Measurements from ENCODE around the gene GRP. TPM values are rescaled to one million over a fixed set of nuclear protein-coding genes. Genes with fewer than 3 reads are reported as not detected.

GRP gene
- total RNA-seq, 1 donor from 2014 or later = not detected

GRCh38 chr18:59200787-59201186, 19.2 kb upstream of the GRP start:
- TF ChIP-seq CTCF (IDR thresholded peaks at IDR 0.05) = no peak
- peaks cover 24% of the 10 kb centered on the region for H3K27me3 Mint-ChIP-seq
- ChIA-PET CTCF (no interaction called here), POLR2A (no interaction called here)
- ATAC-seq (ENCODE audit: low read depth) (no peak), DNase-seq (no peak)
- H3K4me3 Mint-ChIP-seq = no peak overlapping the region
- H3K27ac Mint-ChIP-seq = no peak overlapping the region
- intact Hi-C loops (cut with micrococcal nuclease) = no loop called here
- H3K9me3 Mint-ChIP-seq = no peaks in the 10 kb centered on the region
- no peaks in the 10 kb centered on the region for H3K4me1 Mint-ChIP-seq
- H3K36me3 Mint-ChIP-seq (ENCODE audit: low read depth) = no peaks in the 10 kb centered on the region

GRCh38 chr18:59202258-59202820, 17.6 kb upstream of the GRP start:
- Mint-ChIP-seq H3K27ac (no peak overlapping the region), H3K4me1 (no peaks in the 10 kb centered on the region), H3K9me3 (no peaks in the 10 kb centered on the region), H3K4me3 (no peak overlapping the region), H3K36me3 (ENCODE audit: low read depth) (no peaks in the 10 kb centered on the region), H3K27me3 (peaks cover 17% of the 10 kb centered on the region)
- intact Hi-C loops (cut with micrococcal nuclease) = no loop called here
- CTCF ChIA-PET = no interaction called here
- POLR2A ChIA-PET = no interaction called here
- DNase-seq (no peak), ATAC-seq (ENCODE audit: low read depth) (no peak)
- TF ChIP-seq CTCF (IDR thresholded peaks at IDR 0.05) = no peak

- H3K27me3 Mint-ChIP-seq = peaks cover 24% of the 10 kb centered on the region
- H3K4me1 Mint-ChIP-seq = no peaks in the 10 kb centered on the region
- no peak overlapping the region for H3K27ac Mint-ChIP-seq
Measured at GRCh38 chr18:59207506-59207905, 12.5 kb upstream of the GRP start.

GRCh38 chr18:59208602-59209125, 11.3 kb upstream of the GRP start:
- intact Hi-C loops (cut with micrococcal nuclease) = no loop called here
- TF ChIP-seq CTCF (IDR thresholded peaks at IDR 0.05) = no peak
- ChIA-PET POLR2A (no interaction called here), CTCF (no interaction called here)
- no peaks in the 10 kb centered on the region for H3K36me3 Mint-ChIP-seq (ENCODE audit: low read depth)
- H3K4me1 Mint-ChIP-seq = no peaks in the 10 kb centered on the region
- H3K9me3 Mint-ChIP-seq = no peaks in the 10 kb centered on the region
- no peak overlapping the region for H3K4me3 Mint-ChIP-seq
- DNase-seq (no peak), ATAC-seq (ENCODE audit: low read depth) (no peak)
- H3K27ac Mint-ChIP-seq = no peak overlapping the region
- peaks cover 23% of the 10 kb centered on the region for H3K27me3 Mint-ChIP-seq

More at GRCh38 chr18:59207506-59207905, 12.5 kb upstream of the GRP start:
- Mint-ChIP-seq H3K4me3 (no peak overlapping the region), H3K9me3 (no peaks in the 10 kb centered on the region), H3K36me3 (ENCODE audit: low read depth) (no peaks in the 10 kb centered on the region)
- ChIA-PET CTCF (no interaction called here), POLR2A (no interaction called here)
- ATAC-seq (ENCODE audit: low read depth) (no peak), DNase-seq (no peak)
- intact Hi-C loops (cut with micrococcal nuclease) = no loop called here
- no peak for TF ChIP-seq CTCF (IDR thresholded peaks at IDR 0.05)

- DNase-seq (no peak), ATAC-seq (ENCODE audit: low read depth) (no peak)
- CTCF ChIA-PET = no interaction called here
- peaks cover 27% of the 10 kb centered on the region for H3K27me3 Mint-ChIP-seq
- intact Hi-C loops (cut with micrococcal nuclease) = no loop called here
- H3K4me1 Mint-ChIP-seq = no peaks in the 10 kb centered on the region
- POLR2A ChIA-PET = no interaction called here
- H3K4me3 Mint-ChIP-seq = no peak overlapping the region
- no peaks in the 10 kb centered on the region for H3K36me3 Mint-ChIP-seq (ENCODE audit: low read depth)
- H3K27ac Mint-ChIP-seq = no peak overlapping the region
- TF ChIP-seq CTCF (IDR thresholded peaks at IDR 0.05) = no peak
- no peaks in the 10 kb centered on the region for H3K9me3 Mint-ChIP-seq
Measured at GRCh38 chr18:59210299-59210698, 9.7 kb upstream of the GRP start.
